Stimulated activated CD4-positive, alpha-beta T cell treated with anti-CD3 and anti-CD28 coated beads, Interleukin-4, amount 100 ng/mL, for 1 hour (primary cell): ENCODE results near the gene WDR31.
"Not testable (repeated sequence)": the region's sequence is repeated elsewhere in the genome, so short reads cannot be mapped to it uniquely, and the experiment has no call there.

Experiments used
- DNase-seq: peaks from one replicate; pipeline ENCODE4 v3.0.0-alpha.2; 2020

Gene WDR31

GRCh38 chr9:113368348-113368981, 28.4 kb upstream of the WDR31 start:
- no peak for DNase-seq

GRCh38 chr9:113365652-113366051, 25.6 kb upstream of the WDR31 start:
- not testable (repeated sequence) for DNase-seq

- no peak for DNase-seq
Measured at GRCh38 chr9:113364951-113365350, 24.9 kb upstream of the WDR31 start.

GRCh38 chr9:113363336-113363735, 23.3 kb upstream of the WDR31 start:
- no peak for DNase-seq

- no peak for DNase-seq
Measured at GRCh38 chr9:113361304-113362018, 21.4 kb upstream of the WDR31 start.

GRCh38 chr9:113360242-113360842, 20.3 kb upstream of the WDR31 start:
- no peak for DNase-seq

- DNase-seq: no peak
Measured at GRCh38 chr9:113359385-113359784, 19.3 kb upstream of the WDR31 start.

- DNase-seq: no peak
Measured at GRCh38 chr9:113356686-113357292, 16.7 kb upstream of the WDR31 start.

GRCh38 chr9:113355040-113355596, 15.0 kb upstream of the WDR31 start:
- no peak for DNase-seq

- no peak for DNase-seq
Measured at GRCh38 chr9:113352411-113352810, 12.3 kb upstream of the WDR31 start.

GRCh38 chr9:113352006-113352405, 11.9 kb upstream of the WDR31 start:
- DNase-seq: no peak

GRCh38 chr9:113350937-113351336, 10.9 kb upstream of the WDR31 start:
- DNase-seq: no peak

GRCh38 chr9:113350107-113350661, 10.1 kb upstream of the WDR31 start:
- no peak for DNase-seq

- no peak for DNase-seq
Measured at GRCh38 chr9:113349445-113350094, 9.5 kb upstream of the WDR31 start, which contains the start of gene BSPRY. BSPRY (plus strand) TSS chr9:113349541; CDS start chr9:113349580, 39 bp downstream.

GRCh38 chr9:113349066-113349444, 9.0 kb upstream of the WDR31 start:
- DNase-seq: no peak

- DNase-seq: no peak
Measured at GRCh38 chr9:113348437-113348836, 8.4 kb upstream of the WDR31 start.

GRCh38 chr9:113345671-113346070, 5.6 kb upstream of the WDR31 start:
- DNase-seq: no peak

- no peak for DNase-seq
Measured at GRCh38 chr9:113345190-113345589, 5.1 kb upstream of the WDR31 start.

- DNase-seq: no peak
Measured at GRCh38 chr9:113343732-113344231, 3.7 kb upstream of the WDR31 start.

GRCh38 chr9:113341712-113342410, 1.8 kb upstream of the WDR31 start:
- no peak for DNase-seq

- DNase-seq: no peak
Measured at GRCh38 chr9:113337714-113338113, 2.4 kb downstream of the WDR31 start.

GRCh38 chr9:113331780-113332179, 8.3 kb downstream of the WDR31 start:
- DNase-seq: no peak
